H9 (cell line): ENCODE results near the gene VWA5A. TPM values are rescaled to one million over a fixed set of nuclear protein-coding genes. Genes with fewer than 3 reads are reported as not detected.

Experiments
- DNase-seq: peaks from one replicate; pipeline ENCODE4 v3.0.0-alpha.2; 2017
- H2AFZ ChIP-seq: one replicate; pipeline ENCODE4 v1.6.1; 2013; ENCODE audit warnings: mild to moderate bottlenecking, low read length, control low read depth, moderate library complexity
- H2AK5ac ChIP-seq: 2 replicates; pipeline ENCODE4 v1.6.1; 2013; ENCODE audit warnings: low read length, control low read depth, mixed read lengths; ENCODE audit not compliant: insufficient read length
- H2BK120ac ChIP-seq: one replicate; pipeline ENCODE4 v1.6.1; 2013; ENCODE audit warnings: low read depth, mild to moderate bottlenecking, low read length, control low read depth, inconsistent platforms; ENCODE audit not compliant: poor library complexity, severe bottlenecking
- H2BK12ac ChIP-seq: 2 replicates; pipeline ENCODE4 v1.6.1; 2013; ENCODE audit warnings: low read length, control low read depth, mixed read lengths, low read depth; ENCODE audit not compliant: insufficient read length
- H2BK15ac ChIP-seq: 2 replicates; pipeline ENCODE4 v1.6.1; 2013; ENCODE audit warnings: low read depth, low read length, control low read depth
- H2BK20ac ChIP-seq: one replicate; pipeline ENCODE4 v1.6.1; 2013; ENCODE audit warnings: low read depth, mild to moderate bottlenecking, low read length, control low read depth, inconsistent platforms; ENCODE audit not compliant: poor library complexity, severe bottlenecking
- H2BK5ac ChIP-seq: 2 replicates; pipeline ENCODE4 v1.6.1; 2013; ENCODE audit warnings: low read length, control low read depth, mixed read lengths; ENCODE audit not compliant: insufficient read length
- H3K14ac ChIP-seq: 2 replicates; pipeline ENCODE4 v1.6.1; 2013; ENCODE audit warnings: low read length, control low read depth; ENCODE audit not compliant: insufficient read depth
- H3K18ac ChIP-seq: 2 replicates; pipeline ENCODE4 v1.6.1; 2013; ENCODE audit warnings: low read depth, mild to moderate bottlenecking, mixed read lengths, low read length, control low read depth; ENCODE audit not compliant: insufficient read length
- H3K23ac ChIP-seq: 2 replicates; pipeline ENCODE4 v1.6.1; 2013; ENCODE audit warnings: low read length, control low read depth, mixed read lengths, low read depth; ENCODE audit not compliant: insufficient read length
- H3K23me2 ChIP-seq: 2 replicates; pipeline ENCODE4 v1.6.1; 2013; ENCODE audit warnings: low read depth, mild to moderate bottlenecking, mixed read lengths, low read length, control low read depth; ENCODE audit not compliant: insufficient read length, poor library complexity, severe bottlenecking
- H3K27ac ChIP-seq: 2 replicates; pipeline ENCODE4 v1.5.1; 2013; ENCODE audit warnings: low read length, control low read depth, mixed read lengths, low read depth; ENCODE audit not compliant: insufficient read length
- H3K27me3 ChIP-seq: 2 replicates; pipeline ENCODE4 v1.6.1; 2013; ENCODE audit warnings: low read length, control low read depth, inconsistent platforms; ENCODE audit not compliant: insufficient read depth
- H3K4ac ChIP-seq: 2 replicates; pipeline ENCODE4 v1.6.1; 2013; ENCODE audit warnings: low read depth, mild to moderate bottlenecking, control low read depth, inconsistent platforms, low read length, moderate library complexity
- H3K4me1 ChIP-seq: 2 replicates; pipeline ENCODE4 v1.6.1; 2013; ENCODE audit warnings: low read length, control low read depth, inconsistent platforms; ENCODE audit not compliant: insufficient read depth
- H3K4me2 ChIP-seq: 2 replicates; pipeline ENCODE4 v1.6.1; 2013; ENCODE audit warnings: low read length, control low read depth, mixed read lengths; ENCODE audit not compliant: insufficient read length, insufficient read depth
- H3K56ac ChIP-seq: 2 replicates; pipeline ENCODE4 v1.6.1; 2013; ENCODE audit warnings: low read depth, mild to moderate bottlenecking, mixed read lengths, low read length, control low read depth; ENCODE audit not compliant: insufficient read length
- H3K79me1 ChIP-seq: 2 replicates; pipeline ENCODE4 v1.6.1; 2013; ENCODE audit warnings: low read depth, mild to moderate bottlenecking, moderate library complexity, low read length, control low read depth, inconsistent platforms; ENCODE audit not compliant: insufficient read depth, poor library complexity, severe bottlenecking
- H3K79me2 ChIP-seq: 2 replicates; pipeline ENCODE4 v1.6.1; 2013; ENCODE audit warnings: low read length, control low read depth, inconsistent platforms; ENCODE audit not compliant: insufficient read depth
- H3K9ac ChIP-seq: 2 replicates; pipeline ENCODE4 v1.6.1; 2013; ENCODE audit warnings: low read length, control low read depth, mixed read lengths; ENCODE audit not compliant: insufficient read length; ENCODE audit errors: extremely low read depth
- H3K9me3 ChIP-seq: one replicate; pipeline ENCODE4 v1.6.1; 2013; ENCODE audit warnings: low read depth, low read length, inconsistent platforms; ENCODE audit not compliant: control insufficient read depth
- H3T11ph ChIP-seq: one replicate; pipeline ENCODE4 v1.6.1; 2013; ENCODE audit warnings: mild to moderate bottlenecking, low read length, control low read depth, inconsistent platforms
- H4K20me1 ChIP-seq: one replicate; pipeline ENCODE4 v1.6.1; 2013; ENCODE audit not compliant: control insufficient read depth, insufficient read length, insufficient read depth
- H4K5ac ChIP-seq: 2 replicates; pipeline ENCODE4 v1.6.1; 2013; ENCODE audit warnings: low read depth, mild to moderate bottlenecking, mixed read lengths, low read length, control low read depth; ENCODE audit not compliant: insufficient read length
- H4K8ac ChIP-seq: replicated peaks from 2 replicates; pipeline ENCODE4 v1.6.1; 2013; ENCODE audit warnings: low read length, control low read depth, mixed read lengths, low read depth; ENCODE audit not compliant: insufficient read length
- H4K91ac ChIP-seq: 2 replicates; pipeline ENCODE4 v1.6.1; 2013; ENCODE audit warnings: low read depth, mild to moderate bottlenecking, moderate library complexity, mixed read lengths, low read length, control low read depth; ENCODE audit not compliant: insufficient read length
- H3K27ac Mint-ChIP-seq, 3 experiments: 2 replicates in 2 of 3; 3 replicates in 1 of 3; pipeline ENCODE4 v1.8.0; 2020 to 2021; ENCODE audit warnings: mixed read lengths in 3 of 3, mild to moderate bottlenecking in 1 of 3, moderate library complexity in 1 of 3
- H3K27me3 Mint-ChIP-seq: 2 replicates; pipeline ENCODE4 v1.8.0; 2021; ENCODE audit warnings: low read depth, mild to moderate bottlenecking, moderate library complexity, mixed read lengths
- H3K36me3 Mint-ChIP-seq, 3 experiments: 2 replicates in 2 of 3; 3 replicates in 1 of 3; pipeline ENCODE4 v1.8.0; 2020 to 2021; ENCODE audit warnings: low read depth in 3 of 3, mixed read lengths in 3 of 3; ENCODE audit not compliant: insufficient read depth in 1 of 3
- H3K4me1 Mint-ChIP-seq, 2 experiments: 2 replicates each; pipeline ENCODE4 v1.8.0; 2020; ENCODE audit warnings: mixed read lengths in 2 of 2
- H3K4me3 Mint-ChIP-seq, 2 experiments: 2 replicates in 1 of 2; 3 replicates in 1 of 2; pipeline ENCODE4 v1.8.0; 2020 to 2021; ENCODE audit warnings: mild to moderate bottlenecking in 2 of 2, mixed read lengths in 2 of 2, moderate library complexity in 1 of 2
- H3K9me3 Mint-ChIP-seq, 2 experiments: 2 replicates in 1 of 2; 3 replicates in 1 of 2; pipeline ENCODE4 v1.8.0; 2020; ENCODE audit warnings: mild to moderate bottlenecking in 2 of 2, mixed read lengths in 2 of 2, moderate library complexity in 1 of 2
- WGBS: extraction: QIAGEN DNeasy Blood & Tissue Kit; methylation state at CpG from one replicate; pipeline ENCODE4 v1.1.7; 2013; ENCODE audit warnings: missing lambda C conversion rate, low lambda C conversion rate, mixed read lengths; ENCODE audit not compliant: insufficient read length; ENCODE audit errors: extremely low coverage; 5-methylcytosine and 5-hydroxymethylcytosine counted together
- total RNA-seq: library from RNA; stranded (reverse); gene quantifications from 2 replicates; pipeline ENCODE4 v1.2.1, GENCODE V29; 2021
- TF ChIP-seq, protein P1 (sequence below): fragments of 200-600 bp; sonication (generic); conservative IDR thresholded peaks from 3 replicates; pipeline ENCODE4 v1.8.0; 2021; ENCODE audit warnings: antibody characterized with exemption, mild to moderate bottlenecking

Gene VWA5A
- total RNA-seq, 1 experiment from 2014 or later, result 15.6 TPM

- no peak overlapping the region for H3K9ac ChIP-seq
- H3K27me3 Mint-ChIP-seq, result no peaks in the 10 kb centered on the region
- H3K79me1 ChIP-seq, result no peaks in the 10 kb centered on the region
These were observed 38.0 kb upstream of the VWA5A start for GRCh38 chr11:124077266-124077665.

More at GRCh38 chr11:124077266-124077665, 38.0 kb upstream of the VWA5A start:
- Histone ChIP-seq H2AK5ac (no peak overlapping the region), H3K9me3 (no peaks in the 10 kb centered on the region), H2BK12ac (no peak overlapping the region), H4K20me1 (no peaks in the 10 kb centered on the region), H4K8ac (no peak overlapping the region), H3K4me2 (no peak overlapping the region), H3T11ph (no peak overlapping the region), H3K79me2 (no peaks in the 10 kb centered on the region), H3K4ac (no peak overlapping the region), H2AFZ (no peak overlapping the region), H2BK5ac (no peak overlapping the region), H3K23ac (no peak overlapping the region), H2BK15ac (no peak overlapping the region), H3K18ac (no peak overlapping the region), H3K14ac (no peak overlapping the region), H3K23me2 (no peaks in the 10 kb centered on the region), H3K27ac (no peak overlapping the region), H4K91ac (no peak overlapping the region), H2BK120ac (no peak overlapping the region), H2BK20ac (no peak overlapping the region), H3K27me3 (no peaks in the 10 kb centered on the region), H3K4me1 (no peaks in the 10 kb centered on the region; the same call in 1 of the 2 replicates), H3K56ac (no peak overlapping the region), H4K5ac (no peak overlapping the region)
- Mint-ChIP-seq H3K9me3 (no peaks in the 10 kb centered on the region), H3K27ac (no peak overlapping the region), H3K4me3 (no peak overlapping the region), H3K36me3 (no peaks in the 10 kb centered on the region), H3K4me1 (peaks cover 0 to 5% of the 10 kb centered on the region in 2 experiments; a peak in 1 of 4 replicates)
- no CpG with 5 or more reads among the region's 1 CpG for WGBS
- no peak for DNase-seq
- TF ChIP-seq, protein P1, sequence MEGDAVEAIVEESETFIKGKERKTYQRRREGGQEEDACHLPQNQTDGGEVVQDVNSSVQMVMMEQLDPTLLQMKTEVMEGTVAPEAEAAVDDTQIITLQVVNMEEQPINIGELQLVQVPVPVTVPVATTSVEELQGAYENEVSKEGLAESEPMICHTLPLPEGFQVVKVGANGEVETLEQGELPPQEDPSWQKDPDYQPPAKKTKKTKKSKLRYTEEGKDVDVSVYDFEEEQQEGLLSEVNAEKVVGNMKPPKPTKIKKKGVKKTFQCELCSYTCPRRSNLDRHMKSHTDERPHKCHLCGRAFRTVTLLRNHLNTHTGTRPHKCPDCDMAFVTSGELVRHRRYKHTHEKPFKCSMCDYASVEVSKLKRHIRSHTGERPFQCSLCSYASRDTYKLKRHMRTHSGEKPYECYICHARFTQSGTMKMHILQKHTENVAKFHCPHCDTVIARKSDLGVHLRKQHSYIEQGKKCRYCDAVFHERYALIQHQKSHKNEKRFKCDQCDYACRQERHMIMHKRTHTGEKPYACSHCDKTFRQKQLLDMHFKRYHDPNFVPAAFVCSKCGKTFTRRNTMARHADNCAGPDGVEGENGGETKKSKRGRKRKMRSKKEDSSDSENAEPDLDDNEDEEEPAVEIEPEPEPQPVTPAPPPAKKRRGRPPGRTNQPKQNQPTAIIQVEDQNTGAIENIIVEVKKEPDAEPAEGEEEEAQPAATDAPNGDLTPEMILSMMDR, result no peak
